Right hindlimb (tissue), 1 donor: ENCODE data around the gene TRPC3.
A peak's percentile ranks its signal among the peaks of the same experiment; 100 is the strongest.
"Not testable (repeated sequence)": the region's sequence is repeated elsewhere in the genome, so short reads cannot be mapped to it uniquely, and the experiment has no call there.

Source experiments
- DNase-seq: peaks from one replicate; pipeline ENCODE4 v3.0.0-alpha.2; 2018

TRPC3 gene

GRCh38 chr4:121943941-121944340 is 7.9 kb downstream of the TRPC3 start:
- DNase-seq, result no peak

- DNase-seq, result no peak
These were observed 12.2 kb downstream of the TRPC3 start for GRCh38 chr4:121939690-121940089.

- no peak for DNase-seq
These were observed 13.4 kb downstream of the TRPC3 start for GRCh38 chr4:121938282-121939092.

GRCh38 chr4:121936101-121936500 is 15.8 kb downstream of the TRPC3 start:
- no peak for DNase-seq

- no peak for DNase-seq
These were observed 17.2 kb downstream of the TRPC3 start for GRCh38 chr4:121934635-121935034.

GRCh38 chr4:121932212-121932974 is 19.5 kb downstream of the TRPC3 start:
- no peak for DNase-seq

GRCh38 chr4:121930304-121930703 is 21.6 kb downstream of the TRPC3 start:
- no peak for DNase-seq

GRCh38 chr4:121927948-121928347 is 23.9 kb downstream of the TRPC3 start:
- DNase-seq, result no peak

- not testable (repeated sequence) for DNase-seq
These were observed 25.4 kb downstream of the TRPC3 start for GRCh38 chr4:121926490-121926889.

GRCh38 chr4:121923306-121923705 is 28.6 kb downstream of the TRPC3 start:
- DNase-seq, result no peak

- DNase-seq, result no peak
These were observed 38.2 kb downstream of the TRPC3 start for GRCh38 chr4:121913667-121914066.

GRCh38 chr4:121908346-121908745 is 43.5 kb downstream of the TRPC3 start:
- DNase-seq, result no peak

GRCh38 chr4:121900132-121900983 is 51.5 kb downstream of the TRPC3 start:
- peak; percentile 58 for DNase-seq

GRCh38 chr4:121898150-121898549 is 53.7 kb downstream of the TRPC3 start:
- no peak for DNase-seq

GRCh38 chr4:121888134-121888533 is 63.7 kb downstream of the TRPC3 start:
- DNase-seq, result no peak

- no peak for DNase-seq
These were observed 66.7 kb downstream of the TRPC3 start for GRCh38 chr4:121885115-121885514.

- no peak for DNase-seq
These were observed 70.7 kb downstream of the TRPC3 start for GRCh38 chr4:121881158-121881557.

- no peak for DNase-seq
These were observed 72.7 kb downstream of the TRPC3 start for GRCh38 chr4:121879135-121879534.

- DNase-seq, result no peak
These were observed 74.7 kb downstream of the TRPC3 start for GRCh38 chr4:121877041-121877773.

- DNase-seq, result no peak
These were observed 75.8 kb downstream of the TRPC3 start for GRCh38 chr4:121876070-121876469.

- DNase-seq, result no peak
These were observed 76.2 kb downstream of the TRPC3 start for GRCh38 chr4:121875652-121876051.

GRCh38 chr4:121873604-121874003 is 78.3 kb downstream of the TRPC3 start:
- DNase-seq, result no peak
